Esophagus squamous epithelium (tissue), 4 donors: Measurements from ENCODE around the gene CD34.

ENCODE experiments used
- CTCF ChIP-seq, 6 experiments: fragments of 450-650 bp in 4 of 6; fragments of 200-600 bp in 2 of 6; sonication (generic) in 2 of 6; IDR thresholded peaks; one replicate each; pipeline ENCODE4 v1.5.1; 2016 to 2019; ENCODE audit warnings: antibody characterized with exemption in 6 of 6, mild to moderate bottlenecking in 4 of 6, moderate library complexity in 4 of 6
- POLR2A ChIP-seq, 4 donors: fragments of 450-650 bp; IDR thresholded peaks; one replicate each; pipeline ENCODE4 v1.6.1; 2017; ENCODE audit warnings: antibody characterized with exemption in 4 of 4, mild to moderate bottlenecking in 4 of 4, moderate library complexity in 3 of 4

- TF ChIP-seq CTCF (IDR thresholded peaks at IDR 0.05) = no peak
- no peak for TF ChIP-seq POLR2A (IDR thresholded peaks at IDR 0.05)
These were observed 49.4 kb upstream of the CD34 start for GRCh38 chr1:207960346-207960745.
